Fibroblast of gingiva (primary cell): ENCODE measurements around the gene RAB3D.
A peak's percentile ranks its signal among the peaks of the same experiment; 100 is the strongest.
"Not testable (repeated sequence)": the region's sequence is repeated elsewhere in the genome, so short reads cannot be mapped to it uniquely, and the experiment has no call there.

Experiments used
- DNase-seq: peaks from one replicate; pipeline ENCODE4 v3.0.0-alpha.2; 2011; ENCODE audit warnings: low read depth

RAB3D gene

GRCh38 chr19:11339254-11340098 is at the start of gene RAB3D:
Gene RAB3D (minus strand): TSS chr19:11339657. CDS start chr19:11337399, 2,258 bp downstream.
- peak; percentile 83 for DNase-seq

GRCh38 chr19:11387162-11388034 is 47.9 kb upstream of the RAB3D start:
- no peak for DNase-seq

GRCh38 chr19:11384778-11385129 is 45.3 kb upstream of the RAB3D start:
- DNase-seq: no peak

- no peak for DNase-seq
Measured at GRCh38 chr19:11383706-11384048, 44.2 kb upstream of the RAB3D start.

GRCh38 chr19:11382898-11383705 is 43.6 kb upstream of the RAB3D start:
- DNase-seq: no peak

GRCh38 chr19:11380653-11381537 is 41.4 kb upstream of the RAB3D start:
- DNase-seq: peak; percentile 90

- no peak for DNase-seq
Measured at GRCh38 chr19:11379857-11380350, 40.4 kb upstream of the RAB3D start.

- not testable (repeated sequence) for DNase-seq
Measured at GRCh38 chr19:11379269-11379845, 39.9 kb upstream of the RAB3D start.

GRCh38 chr19:11378319-11379189 is 39.1 kb upstream of the RAB3D start:
- DNase-seq: peak; percentile 52

GRCh38 chr19:11377756-11378155 is 38.3 kb upstream of the RAB3D start:
- DNase-seq: no peak

GRCh38 chr19:11377237-11377636 is 37.8 kb upstream of the RAB3D start:
- peak; percentile 71 for DNase-seq

GRCh38 chr19:11375143-11375948 is 35.9 kb upstream of the RAB3D start:
- no peak for DNase-seq

- DNase-seq: peak; percentile 99
Measured at GRCh38 chr19:11374433-11375142, 35.1 kb upstream of the RAB3D start, which contains the start of gene SWSAP1. Gene SWSAP1 (plus strand): TSS chr19:11374666. CDS start chr19:11374681, 15 bp downstream.

- DNase-seq: no peak
Measured at GRCh38 chr19:11373885-11374432, 34.5 kb upstream of the RAB3D start.

- no peak for DNase-seq
Measured at GRCh38 chr19:11373166-11373884, 33.9 kb upstream of the RAB3D start.

- DNase-seq: no peak
Measured at GRCh38 chr19:11370744-11371143, 31.3 kb upstream of the RAB3D start.

- DNase-seq: no peak
Measured at GRCh38 chr19:11367528-11367927, 28.1 kb upstream of the RAB3D start.
